Stomach (tissue), 19 donors: Measurements from ENCODE around the gene NFE2L2. TPM values are rescaled to one million over a fixed set of nuclear protein-coding genes. Genes with fewer than 3 reads are reported as not detected.

Source experiments
- DNase-seq, 2 donors: peaks; one replicate each; pipeline versions ENCODE4 v3.0.0 to v3.0.0-alpha.2; 2013 to 2019
- H3K27ac ChIP-seq, 5 donors: fragments of 200-600 bp in 4 of 5; sonication (generic) in 4 of 5; one replicate each; pipeline ENCODE4 v1.5.1; 2013 to 2019; ENCODE audit warnings: mild to moderate bottlenecking in 1 of 5, moderate library complexity in 1 of 5
- H3K27me3 ChIP-seq, 3 donors: fragments of 200-600 bp; sonication (generic); one replicate each; pipeline ENCODE4 v1.5.1; 2017 to 2019; ENCODE audit warnings: mixed run types in 1 of 3
- H3K36me3 ChIP-seq, 4 donors: fragments of 200-600 bp; sonication (generic); 1 replicate in 3 of 4; 2 replicates in 1 of 4; pipeline ENCODE4 v1.5.1; 2016 to 2019
- H3K4me1 ChIP-seq, 4 donors: fragments of 200-600 bp; sonication (generic); one replicate each; pipeline ENCODE4 v1.5.1; 2016 to 2019
- H3K4me3 ChIP-seq, 4 donors: fragments of 200-600 bp; sonication (generic) in 3 of 4; one replicate each; pipeline ENCODE4 v1.5.1; 2016 to 2019; ENCODE audit warnings: mild to moderate bottlenecking in 1 of 4
- H3K9me3 ChIP-seq, 4 donors: fragments of 200-600 bp; sonication (generic); one replicate each; pipeline ENCODE4 v1.5.1; 2016 to 2019
- CTCF ChIP-seq, 7 experiments: fragments of 450-650 bp in 4 of 7; fragments of 200-600 bp in 3 of 7; sonication (generic) in 3 of 7; IDR thresholded peaks; one replicate each; pipeline ENCODE4 v1.5.1; 2016 to 2019; ENCODE audit warnings: antibody characterized with exemption in 7 of 7, control low read depth in 2 of 7, mild to moderate bottlenecking in 1 of 7
- EP300 ChIP-seq: sonication (generic); formaldehyde crosslinking; IDR thresholded peaks from one replicate; pipeline ENCODE4 v1.6.1; 2017; ENCODE audit warnings: antibody characterized with exemption
- POLR2A ChIP-seq, 4 donors: fragments of 450-650 bp; IDR thresholded peaks; one replicate each; pipeline ENCODE4 v1.6.1; 2016; ENCODE audit warnings: antibody characterized with exemption in 4 of 4, control low read depth in 2 of 4, mild to moderate bottlenecking in 1 of 4, moderate library complexity in 1 of 4
- POLR2AphosphoS5 ChIP-seq, 3 donors: sonication (generic); formaldehyde crosslinking; IDR thresholded peaks; one replicate each; pipeline ENCODE4 v1.6.1; 2016; ENCODE audit warnings: antibody characterized with exemption in 3 of 3
- WGBS, 5 donors: extraction: QIAGEN DNeasy Blood & Tissue Kit in 3 of 5; methylation state at CpG; one replicate each; pipeline versions ENCODE4 v1.1.5 to v1.1.7; 2013 to 2018; 5-methylcytosine and 5-hydroxymethylcytosine counted together
- intact Hi-C: fragments of 100-400 bp; cut with DNase I; formaldehyde crosslinking; loops from one replicate; pipeline ENCODE4 v1.15.1; 2023; ENCODE audit warnings: low total_unique reads
- long read RNA-seq, 10 donors: transcript quantifications; one replicate each; lab custom pipeline, GENCODE V29; 2026
- polyA plus RNA-seq, 3 donors: library from polyadenylated mRNA; stranded (reverse); fragments of 200-250 nt; gene quantifications; one replicate each; pipeline ENCODE4 v1.2.3, GENCODE V29; 2013
- total RNA-seq, 5 donors: library from RNA; depleted of rRNA; stranded (reverse); fragments of >200 nt; gene quantifications; one replicate each; pipeline versions ENCODE4 v1.1.0 to v1.2.3, GENCODE V29; 2014 to 2016
- donor health status: healthy with polysubstance abuse.
- donor health status: Bipolar disorder and iron deficiency.
- donor health status: healthy.

NFE2L2 gene
- total RNA-seq (100 to 1,000 TPM in 4 of 5 donors, 10 to 100 TPM in 1; 37.1 to 223 (median 101) TPM), polyA plus RNA-seq (100 to 1,000 TPM in 2 of 3 donors, 10 to 100 TPM in 1; 84.6 to 144 (median 123) TPM)
- long read RNA-seq, donor 1, transcript NFE2L2-201 (5 exons, 2,853 nt) = major isoform, 14 of 23 reads
- long read RNA-seq, donor 1, transcript NFE2L2-210 (2 exons, 521 nt) = minor isoform, 7 of 23 reads
- long read RNA-seq, donor 1, partial matches to known transcripts = 0 of 23 reads
- long read RNA-seq, donor 1, other reads (novel, unspliced or antisense) = 0 of 23 reads
- long read RNA-seq, donor 2, transcript NFE2L2-201 (5 exons, 2,853 nt) = major isoform, 16 of 23 reads
- long read RNA-seq, donor 2, partial matches to known transcripts = 0 of 23 reads
- long read RNA-seq, donor 2, other reads (novel, unspliced or antisense) = 0 of 23 reads
- long read RNA-seq, donor 3, transcript NFE2L2-210 (2 exons, 521 nt) = minor isoform, 5 of 24 reads
- long read RNA-seq, donor 3, transcript NFE2L2-201 (5 exons, 2,853 nt) = major isoform, 14 of 24 reads
- long read RNA-seq, donor 3, transcript NFE2L2-202 (5 exons, 2,651 nt) = minor isoform, 5 of 24 reads
- long read RNA-seq, donor 3, partial matches to known transcripts = 0 of 24 reads
- long read RNA-seq, donor 3, other reads (novel, unspliced or antisense) = 0 of 24 reads
- long read RNA-seq, donor 4, partial matches to known transcripts = 0 of 5 reads
- long read RNA-seq, donor 4, other reads (novel, unspliced or antisense) = 0 of 5 reads
- long read RNA-seq, donor 5, transcript NFE2L2-201 (5 exons, 2,853 nt) = major isoform, 23 of 57 reads
- long read RNA-seq, donor 5, transcript NFE2L2-210 (2 exons, 521 nt) = minor isoform, 15 of 57 reads
- long read RNA-seq, donor 5, transcript NFE2L2-202 (5 exons, 2,651 nt) = minor isoform, 7 of 57 reads
- long read RNA-seq, donor 5, partial matches to known transcripts = 10 of 57 reads
- long read RNA-seq, donor 5, other reads (novel, unspliced or antisense) = 0 of 57 reads
- long read RNA-seq, donor 6 = 0 reads
- long read RNA-seq, donor 7, transcript NFE2L2-210 (2 exons, 521 nt) = minor isoform, 13 of 44 reads
- long read RNA-seq, donor 7, transcript NFE2L2-201 (5 exons, 2,853 nt) = major isoform, 18 of 44 reads
- long read RNA-seq, donor 7, partial matches to known transcripts = 8 of 44 reads
- long read RNA-seq, donor 7, other reads (novel, unspliced or antisense) = 0 of 44 reads
- long read RNA-seq, donor 8, transcript NFE2L2-201 (5 exons, 2,853 nt) = major isoform, 35 of 56 reads
- long read RNA-seq, donor 8, transcript NFE2L2-202 (5 exons, 2,651 nt) = minor isoform, 5 of 56 reads
- long read RNA-seq, donor 8, transcript NFE2L2-210 (2 exons, 521 nt) = minor isoform, 10 of 56 reads
- long read RNA-seq, donor 8, partial matches to known transcripts = 5 of 56 reads
- long read RNA-seq, donor 8, other reads (novel, unspliced or antisense) = 0 of 56 reads
- long read RNA-seq, donor 9, transcript NFE2L2-210 (2 exons, 521 nt) = major isoform, 26 of 60 reads
- long read RNA-seq, donor 9, transcript NFE2L2-202 (5 exons, 2,651 nt) = minor isoform, 8 of 60 reads
- long read RNA-seq, donor 9, transcript NFE2L2-201 (5 exons, 2,853 nt) = minor isoform, 17 of 60 reads
- long read RNA-seq, donor 9, partial matches to known transcripts = 5 of 60 reads
- long read RNA-seq, donor 9, other reads (novel, unspliced or antisense) = 0 of 60 reads
- long read RNA-seq, donor 10, transcript NFE2L2-201 (5 exons, 2,853 nt) = major isoform, 6 of 13 reads
- long read RNA-seq, donor 10, partial matches to known transcripts = 0 of 13 reads
- long read RNA-seq, donor 10, other reads (novel, unspliced or antisense) = 0 of 13 reads

DNA sequence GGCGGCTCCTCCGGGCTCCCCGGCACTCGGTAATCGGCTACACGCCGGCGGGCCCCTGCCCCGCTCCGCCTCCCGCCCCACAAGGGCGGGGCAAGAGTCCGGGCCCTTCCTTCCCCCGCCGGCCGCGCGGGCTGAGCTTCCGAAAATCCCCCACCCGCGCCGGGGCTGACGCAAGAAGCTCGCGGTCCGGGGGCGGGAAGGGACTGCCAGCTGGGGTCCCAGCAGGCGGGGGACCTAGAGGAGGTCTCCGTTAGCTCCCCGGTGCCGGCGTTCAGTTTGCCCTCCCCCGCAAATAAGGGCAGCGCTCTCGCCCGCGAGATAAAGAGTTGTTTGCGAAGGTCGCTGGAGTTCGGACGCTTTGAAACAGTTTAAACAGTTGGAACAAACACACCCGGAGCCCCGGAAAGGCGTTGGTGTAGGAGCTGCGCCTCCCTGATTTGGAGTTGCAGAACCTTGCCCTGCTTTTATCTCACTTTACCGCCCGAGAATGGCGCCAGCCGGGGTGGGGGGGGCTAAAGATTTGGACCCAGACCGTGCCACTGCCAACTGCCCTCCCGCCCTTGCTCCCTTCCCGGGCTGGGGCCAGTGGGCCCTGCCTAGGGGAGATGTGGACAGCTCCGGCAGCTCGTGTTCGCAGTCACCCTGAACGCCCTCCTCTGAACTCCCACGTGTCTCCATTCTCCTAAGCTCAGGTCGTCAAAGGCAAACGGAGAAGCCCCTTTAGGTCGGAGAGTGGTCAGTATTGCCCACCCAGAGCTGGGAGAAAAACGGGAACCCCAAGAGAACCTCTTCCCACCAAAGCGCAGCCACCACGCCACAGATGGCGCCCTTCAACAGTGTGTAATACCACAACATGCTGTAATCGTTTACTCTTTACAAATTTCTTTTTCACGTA lies at the start of gene NFE2L2:
TSS of gene NFE2L2 (minus strand) at position 35 of the 895 bp plus-strand sequence. CDS start 151 bp downstream, outside the sequence.
- intact Hi-C loops = loop anchor here (5.0 kb wide), 1 partner anchor 53 kb away; the partner anchor contains the start of gene HNRNPA3
- Histone ChIP-seq H3K27me3 (no peaks in the 10 kb centered on the region), H3K27ac (peak within 1 kb of the TSS; percentile 98 to 100 (median 99)), H3K4me3 (peak within 1 kb of the TSS; percentile 68 to 99 (median 82)), H3K36me3 (no peaks in the 10 kb centered on the region), H3K9me3 (no peaks in the 10 kb centered on the region), H3K4me1 (peaks cover 32 to 58% (median 47%) of the 10 kb centered on the region in 4 donors)
- TF ChIP-seq POLR2A (IDR thresholded peaks at IDR 0.05) (peak in 2 of 4 donors; percentile 58 to 79), EP300 (peak; percentile 32), CTCF (IDR thresholded peaks at IDR 0.05) (peak in 3 of 7 experiments; percentile 8 to 25 (median 9)), POLR2AphosphoS5 (IDR thresholded peaks at IDR 0.05) (peak; percentile 92 to 97 (median 95))
- WGBS, 5 donors = 0 to 1% (median 0%) methylated on average over 36 to 66 of the region's 66 CpGs
- peak; percentile 94 to 98 for DNase-seq

- H3K4me3 ChIP-seq = no peak overlapping the region
- WGBS, 5 donors = 56 to 77% (median 67%) methylated on average over 1 of the region's 1 CpG
- H3K36me3 ChIP-seq = no peaks in the 10 kb centered on the region
- no peaks in the 10 kb centered on the region for H3K27me3 ChIP-seq
- peak overlapping the region in 4 of 5 donors; percentile 14 to 56 (median 39) for H3K27ac ChIP-seq
- H3K9me3 ChIP-seq = no peaks in the 10 kb centered on the region
- intact Hi-C loops = no loop called here
- DNase-seq = no peak
- no peak for TF ChIP-seq CTCF (IDR thresholded peaks at IDR 0.05)
- TF ChIP-seq POLR2AphosphoS5 (IDR thresholded peaks at IDR 0.05) = peak in 1 of 3 donors; percentile 38
- peaks cover 6 to 14% (median 10%) of the 10 kb centered on the region in 4 donors for H3K4me1 ChIP-seq
Measured at GRCh38 chr2:177314194-177314593, 49.7 kb upstream of the NFE2L2 start.

DNA sequence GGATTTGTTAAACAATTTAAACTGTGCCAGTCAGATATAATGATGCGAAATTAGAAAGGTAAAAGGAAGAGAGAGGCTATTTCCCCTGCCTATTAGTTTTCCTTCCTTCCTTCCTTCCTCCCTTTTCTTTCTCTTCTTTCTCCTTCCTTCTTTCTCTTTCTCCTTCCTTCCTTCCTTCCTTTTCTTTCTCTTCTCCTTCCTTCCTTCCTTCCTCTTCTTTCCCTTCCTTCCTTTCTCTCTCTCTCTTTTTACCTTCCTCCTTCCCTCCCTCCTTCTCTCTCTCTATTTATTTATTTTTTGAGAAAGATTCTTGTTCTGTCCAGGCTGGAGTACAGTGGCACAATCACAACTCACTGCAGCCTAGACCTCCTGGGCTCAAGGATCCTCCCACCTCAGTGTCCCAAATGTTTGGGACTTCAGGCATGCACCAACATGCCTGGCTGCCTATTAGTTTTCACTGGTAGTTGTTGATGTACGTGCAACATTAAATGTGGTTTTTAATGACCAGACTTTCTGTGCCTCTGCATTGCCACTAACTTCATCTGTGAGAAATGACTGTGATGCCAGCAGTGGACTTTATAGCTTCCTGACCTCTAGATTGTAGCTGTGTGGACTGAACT lies 48.7 kb upstream of the NFE2L2 start:
- Histone ChIP-seq H3K27ac (peak overlapping the region in 2 of 5 donors; percentile 24 to 56), H3K9me3 (no peaks in the 10 kb centered on the region)
- TF ChIP-seq CTCF (IDR thresholded peaks at IDR 0.05) = no peak
- TF ChIP-seq POLR2AphosphoS5 (IDR thresholded peaks at IDR 0.05) = no peak
- TF ChIP-seq POLR2A (IDR thresholded peaks at IDR 0.05) = no peak
- TF ChIP-seq EP300 = no peak

More for the DNA sequence above, 48.7 kb upstream of the NFE2L2 start:
- 90 to 98% (median 94%) methylated on average over 2 of the region's 2 CpGs for WGBS, 5 donors
- DNase-seq = no peak
- peaks cover 6 to 14% (median 10%) of the 10 kb centered on the region in 4 donors for H3K4me1 ChIP-seq
- H3K4me3 ChIP-seq = no peak overlapping the region
- intact Hi-C loops = no loop called here
- H3K36me3 ChIP-seq = no peaks in the 10 kb centered on the region
- no peaks in the 10 kb centered on the region for H3K27me3 ChIP-seq
